ENCODE results near the gene SLC35B4.
A peak's percentile ranks its signal among the peaks of the same experiment; 100 is the strongest.

SLC35B4 gene

DNA sequence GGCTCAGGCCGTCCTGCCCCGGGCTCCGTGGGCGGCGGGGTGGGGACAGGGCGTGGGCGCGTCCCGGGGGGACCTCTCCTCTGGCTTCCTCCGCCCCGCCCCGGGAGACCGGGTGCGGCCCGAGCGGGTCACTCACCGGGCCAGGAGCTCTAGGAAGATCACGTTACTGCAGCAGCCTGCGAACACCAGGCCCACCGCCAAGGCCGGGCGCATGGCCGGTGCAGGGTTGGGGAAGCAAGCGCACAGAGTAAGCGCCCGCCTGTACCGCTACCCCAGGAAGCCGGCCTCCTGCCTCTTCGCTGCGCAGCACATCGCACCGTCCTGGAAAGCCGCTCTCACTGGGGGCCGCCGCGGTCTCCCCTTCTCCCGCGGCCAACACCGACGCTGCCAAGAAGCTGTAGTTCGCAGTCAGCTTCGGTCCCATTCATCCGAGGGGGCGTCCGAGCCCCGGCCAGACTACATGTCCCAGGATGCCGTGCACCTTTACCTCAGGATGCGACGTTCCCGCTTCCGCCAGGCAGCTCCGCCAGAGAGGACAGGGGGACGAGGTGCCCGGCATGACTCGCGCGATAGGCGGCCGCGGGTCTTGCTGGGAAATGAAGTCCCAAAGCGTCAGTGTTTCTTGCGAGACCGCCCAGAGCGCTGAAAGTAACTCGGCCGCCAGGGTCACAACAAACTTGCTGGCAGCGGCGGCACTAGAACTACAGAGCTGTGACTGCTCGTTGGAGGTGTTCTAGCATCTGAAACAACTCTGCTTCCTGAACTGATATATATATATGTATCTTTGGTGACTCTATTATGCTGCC lies at the start of gene SLC35B4:
SLC35B4 (minus strand) TSS at position 392 of the 806 bp plus-strand sequence; CDS start at position 213, 179 bp downstream.
- DNase-seq (ENCODE audit: low read depth), result peak; percentile 93

- no peak for DNase-seq (ENCODE audit: low read depth)
Measured at GRCh38 chr7:134366481-134366880, 49.8 kb upstream of the SLC35B4 start.

- no peak for DNase-seq (ENCODE audit: low read depth)
Measured at GRCh38 chr7:134365341-134366054, 48.8 kb upstream of the SLC35B4 start.

GRCh38 chr7:134364619-134365037 lies 47.9 kb upstream of the SLC35B4 start:
- no peak for DNase-seq (ENCODE audit: low read depth)

GRCh38 chr7:134362587-134363483 lies 46.1 kb upstream of the SLC35B4 start:
- no peak for DNase-seq (ENCODE audit: low read depth)

- DNase-seq (ENCODE audit: low read depth), result no peak
Measured at GRCh38 chr7:134359787-134360432, 43.2 kb upstream of the SLC35B4 start.

DNA sequence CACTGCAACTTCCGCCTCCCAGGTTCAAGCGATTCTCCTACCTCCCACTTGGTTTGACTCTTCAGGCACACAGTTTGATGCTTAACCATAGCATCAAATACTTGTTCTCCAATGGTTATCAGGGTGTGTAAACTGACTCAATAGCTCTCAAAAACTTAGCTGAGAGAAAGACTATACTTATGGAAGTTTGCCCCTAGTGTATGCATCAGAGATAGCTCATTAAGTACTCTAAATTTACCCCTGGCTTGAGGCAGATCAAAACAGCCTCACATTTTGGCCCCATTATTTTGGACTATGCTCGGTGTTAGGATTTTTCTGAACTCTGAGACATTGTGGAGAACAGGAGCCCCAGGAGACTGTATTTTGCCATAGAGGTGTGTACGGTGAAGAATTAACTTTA lies 40.8 kb upstream of the SLC35B4 start:
- no peak for DNase-seq (ENCODE audit: low read depth)

GRCh38 chr7:134356421-134356936 lies 39.7 kb upstream of the SLC35B4 start:
- no peak for DNase-seq (ENCODE audit: low read depth)

DNA sequence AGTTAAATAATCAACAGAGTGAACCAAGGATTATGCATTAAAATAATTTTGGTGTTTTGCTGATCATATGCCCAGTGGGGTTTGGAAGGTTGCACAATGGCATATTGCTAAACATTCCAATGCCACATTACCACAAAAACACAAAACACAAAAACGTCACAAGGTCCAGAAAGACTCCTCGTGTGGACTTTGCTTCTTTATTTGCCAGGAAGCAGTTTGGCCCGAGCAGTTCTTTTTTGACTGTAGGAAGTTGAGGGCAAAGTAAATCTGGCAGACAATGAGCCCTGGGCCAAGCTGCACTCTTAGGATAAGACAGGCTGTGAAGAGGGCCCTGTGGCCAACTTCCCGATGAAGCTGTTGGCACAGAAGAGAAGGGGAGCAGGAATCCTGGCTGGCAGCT lies 39.2 kb upstream of the SLC35B4 start:
- DNase-seq (ENCODE audit: low read depth), result no peak

DNA sequence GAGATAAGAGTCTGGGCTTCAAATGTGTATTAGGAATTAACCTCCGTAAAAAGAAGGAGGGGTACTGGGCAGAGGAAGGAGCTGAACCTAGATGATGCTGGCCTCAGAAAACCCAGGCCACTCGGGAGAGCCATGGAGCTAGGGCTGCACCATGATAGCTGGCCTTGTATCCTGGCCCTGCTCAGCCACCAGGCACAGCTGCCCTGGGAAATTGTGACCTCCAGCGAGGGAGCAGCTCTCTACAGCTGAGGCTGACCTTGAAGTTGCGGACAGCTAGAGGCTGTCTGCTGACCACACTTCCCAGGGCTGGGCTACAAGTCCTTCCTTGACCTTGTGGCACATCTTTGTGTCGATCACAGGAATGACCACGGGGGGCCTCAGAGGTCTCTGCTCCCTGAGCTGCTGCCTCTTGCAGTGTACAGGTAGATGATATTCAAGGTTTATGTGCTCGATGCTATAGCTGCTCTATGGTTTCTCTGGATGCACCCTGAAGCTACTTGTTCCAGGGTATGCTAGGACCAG lies 38.3 kb upstream of the SLC35B4 start:
- no peak for DNase-seq (ENCODE audit: low read depth)

- DNase-seq (ENCODE audit: low read depth), result no peak
Measured at GRCh38 chr7:134353411-134353810, 36.7 kb upstream of the SLC35B4 start.

- DNase-seq (ENCODE audit: low read depth), result no peak
Measured at GRCh38 chr7:134351424-134351823, 34.7 kb upstream of the SLC35B4 start.

- DNase-seq (ENCODE audit: low read depth), result no peak
Measured at GRCh38 chr7:134350709-134351108, 34.0 kb upstream of the SLC35B4 start.

GRCh38 chr7:134347567-134347966 lies 30.8 kb upstream of the SLC35B4 start:
- no peak for DNase-seq (ENCODE audit: low read depth)

DNA sequence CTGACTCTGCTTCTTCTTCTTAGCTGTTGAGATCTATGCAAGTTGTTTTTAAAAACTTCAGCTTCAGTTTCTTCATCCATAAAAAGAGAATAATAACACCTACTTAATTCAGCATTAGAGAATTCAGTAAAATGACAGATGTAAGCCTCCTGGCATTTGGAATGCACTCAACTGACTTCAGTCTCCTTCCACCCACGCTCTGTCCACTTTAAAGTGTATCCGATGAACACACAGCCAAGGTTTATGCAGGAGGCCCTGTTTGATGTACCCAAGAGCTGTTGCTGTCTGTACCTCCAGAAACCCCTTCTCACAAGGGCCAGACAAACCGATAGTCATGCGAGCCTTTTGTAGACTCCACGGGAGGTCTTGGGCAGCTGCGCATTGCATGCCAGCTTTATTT lies 27.1 kb upstream of the SLC35B4 start:
- DNase-seq (ENCODE audit: low read depth), result no peak

- no peak for DNase-seq (ENCODE audit: low read depth)
Measured at GRCh38 chr7:134343136-134343535, 26.4 kb upstream of the SLC35B4 start.

GRCh38 chr7:134339475-134339874 lies 22.7 kb upstream of the SLC35B4 start:
- no peak for DNase-seq (ENCODE audit: low read depth)

DNA sequence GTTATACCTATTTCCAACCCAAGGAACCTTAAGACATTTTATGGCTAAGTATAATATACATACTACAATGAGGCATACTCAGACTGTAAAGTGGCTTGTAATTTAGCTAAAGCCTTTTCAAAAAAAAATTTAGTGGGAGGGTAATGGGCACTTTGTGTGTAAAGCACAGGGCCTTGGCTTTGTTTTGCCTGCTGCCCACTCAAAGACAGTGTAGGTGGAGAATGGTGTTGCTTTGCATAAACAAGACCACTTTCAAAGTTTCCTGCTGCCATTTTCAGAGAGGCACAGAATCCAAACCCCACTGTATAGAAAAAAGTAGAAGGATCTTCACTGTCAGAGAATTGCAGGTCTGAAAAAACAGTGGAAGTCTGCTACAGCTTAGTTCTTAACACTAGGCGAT lies 21.2 kb upstream of the SLC35B4 start:
- DNase-seq (ENCODE audit: low read depth), result no peak

DNA sequence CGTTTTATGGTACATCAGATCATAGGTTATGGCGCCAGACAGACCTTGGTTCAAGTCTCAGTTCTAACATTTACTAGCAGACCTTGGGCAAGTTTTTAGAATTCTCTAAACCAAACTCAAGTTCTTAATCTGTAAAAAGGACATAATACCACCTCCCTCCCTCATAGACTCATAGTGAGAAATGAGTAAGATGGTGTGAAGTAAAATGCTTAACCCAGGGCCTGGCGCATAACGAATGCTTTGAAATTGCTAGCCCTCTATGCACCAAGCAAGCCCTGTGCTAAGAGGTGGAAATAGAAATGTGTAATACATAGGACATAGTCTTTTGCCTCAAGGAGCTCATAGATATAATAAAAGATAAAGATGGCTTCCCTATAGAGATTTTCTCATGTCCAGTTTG lies 17.7 kb upstream of the SLC35B4 start:
- no peak for DNase-seq (ENCODE audit: low read depth)

DNA sequence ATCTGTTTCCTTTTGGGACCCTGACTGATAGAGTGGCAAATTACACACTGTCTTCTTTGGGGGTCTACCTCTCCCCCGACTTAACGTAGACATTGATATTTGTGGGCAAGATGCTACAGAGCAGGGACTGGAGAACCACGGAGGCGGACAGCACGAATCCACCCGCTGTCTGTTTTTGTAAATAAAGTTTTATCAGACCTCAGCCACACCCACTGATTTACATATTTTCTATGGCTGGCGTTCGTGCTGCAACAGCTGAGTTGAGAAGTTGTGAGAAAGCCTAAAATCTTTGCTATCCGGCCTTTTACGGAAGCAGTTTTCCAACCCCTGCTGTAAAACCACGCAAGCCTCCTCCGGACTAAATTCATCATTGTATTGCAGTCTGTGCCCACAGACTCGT lies 17.2 kb upstream of the SLC35B4 start:
- no peak for DNase-seq (ENCODE audit: low read depth)

- no peak for DNase-seq (ENCODE audit: low read depth)
Measured at GRCh38 chr7:134332892-134333291, 16.2 kb upstream of the SLC35B4 start.
